HL-60 (cell line): Measurements from ENCODE around the gene GPR146.

Source experiments
- GABPA ChIP-seq: IDR thresholded peaks from 2 replicates; pipeline ENCODE4 v1.6.1; 2012; ENCODE audit warnings: low read depth
- POLR2AphosphoS5 ChIP-seq: IDR thresholded peaks from 2 replicates; pipeline ENCODE4 v1.6.1; 2012; ENCODE audit warnings: low read depth
- REST ChIP-seq: IDR thresholded peaks from 2 replicates; pipeline ENCODE4 v1.6.1; 2012; ENCODE audit warnings: low read depth; ENCODE audit not compliant: insufficient replicate concordance
- TF ChIP-seq, protein P1 (sequence below): IDR thresholded peaks from one replicate; pipeline ENCODE4 v1.5.1; 2011; ENCODE audit warnings: low read length, control low read depth, inconsistent platforms; ENCODE audit not compliant: insufficient read depth

- TF ChIP-seq, protein P1, sequence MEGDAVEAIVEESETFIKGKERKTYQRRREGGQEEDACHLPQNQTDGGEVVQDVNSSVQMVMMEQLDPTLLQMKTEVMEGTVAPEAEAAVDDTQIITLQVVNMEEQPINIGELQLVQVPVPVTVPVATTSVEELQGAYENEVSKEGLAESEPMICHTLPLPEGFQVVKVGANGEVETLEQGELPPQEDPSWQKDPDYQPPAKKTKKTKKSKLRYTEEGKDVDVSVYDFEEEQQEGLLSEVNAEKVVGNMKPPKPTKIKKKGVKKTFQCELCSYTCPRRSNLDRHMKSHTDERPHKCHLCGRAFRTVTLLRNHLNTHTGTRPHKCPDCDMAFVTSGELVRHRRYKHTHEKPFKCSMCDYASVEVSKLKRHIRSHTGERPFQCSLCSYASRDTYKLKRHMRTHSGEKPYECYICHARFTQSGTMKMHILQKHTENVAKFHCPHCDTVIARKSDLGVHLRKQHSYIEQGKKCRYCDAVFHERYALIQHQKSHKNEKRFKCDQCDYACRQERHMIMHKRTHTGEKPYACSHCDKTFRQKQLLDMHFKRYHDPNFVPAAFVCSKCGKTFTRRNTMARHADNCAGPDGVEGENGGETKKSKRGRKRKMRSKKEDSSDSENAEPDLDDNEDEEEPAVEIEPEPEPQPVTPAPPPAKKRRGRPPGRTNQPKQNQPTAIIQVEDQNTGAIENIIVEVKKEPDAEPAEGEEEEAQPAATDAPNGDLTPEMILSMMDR, result no peak
- TF ChIP-seq GABPA (no peak), POLR2AphosphoS5 (no peak), REST (no peak)
Measured at GRCh38 chr7:1096156-1097119, 52.1 kb downstream of the GPR146 start.
